K562 (cell line): ENCODE data around the gene XAB2. TPM values are rescaled to one million over a fixed set of nuclear protein-coding genes. Genes with fewer than 3 reads are reported as not detected.

Source experiments
- ARID1B ChIP-seq: fragments of 450-650 bp; IDR thresholded peaks from 2 replicates; pipeline ENCODE4 v1.6.1; 2016; ENCODE audit warnings: antibody characterized with exemption, mild to moderate bottlenecking, inconsistent platforms
- CAMTA2 ChIP-seq: fragments of 250-450 bp; sonication (Bioruptor Pico); conservative IDR thresholded peaks from 2 replicates; pipeline ENCODE4 v1.5.1; 2022
- CTBP1 ChIP-seq: fragments of 450-650 bp; IDR thresholded peaks from 2 replicates; pipeline ENCODE4 v1.6.1; 2016; ENCODE audit warnings: borderline replicate concordance
- FOXP4 ChIP-seq: sonication (generic); formaldehyde crosslinking; IDR thresholded peaks from 2 replicates; pipeline ENCODE4 v1.8.0; 2022; ENCODE audit warnings: mild to moderate bottlenecking, missing genetic modification reagents, borderline replicate concordance
- ILF3 ChIP-seq: fragments of 450-650 bp; IDR thresholded peaks from 2 replicates; pipeline ENCODE4 v1.6.1; 2018; ENCODE audit warnings: antibody characterized with exemption, mild to moderate bottlenecking, moderate library complexity, borderline replicate concordance
- MXD1 ChIP-seq: fragments of 250-450 bp; sonication (Bioruptor Pico); IDR thresholded peaks from 2 replicates; pipeline ENCODE4 v1.8.0; 2021; ENCODE audit warnings: borderline replicate concordance, mild to moderate bottlenecking, moderate library complexity; ENCODE audit not compliant: poor library complexity, severe bottlenecking
- MYC ChIP-seq, 2 experiments: fragments of 250-450 bp in 1 of 2; sonication (Bioruptor Pico) in 1 of 2; IDR thresholded peaks; 2 replicates each; pipeline versions ENCODE4 v1.5.1 to v1.6.1; 2012 to 2021; ENCODE audit warnings: low read depth in 2 of 2, borderline replicate concordance in 1 of 2, improper control_type of control experiment in 1 of 2, low read length in 1 of 2, mild to moderate bottlenecking in 1 of 2, moderate library complexity in 1 of 2
- RBM14 ChIP-seq: fragments of 200-400 bp; formaldehyde crosslinking; IDR thresholded peaks from 2 replicates; pipeline ENCODE4 v1.6.1; 2018; ENCODE audit warnings: low read depth, mild to moderate bottlenecking, low read length, moderate library complexity, borderline replicate concordance; ENCODE audit not compliant: insufficient read depth
- RBM25 ChIP-seq: fragments of 200-400 bp; formaldehyde crosslinking; IDR thresholded peaks from 2 replicates; pipeline ENCODE4 v1.6.1; 2018; ENCODE audit warnings: low read length, low read depth, moderate library complexity; ENCODE audit not compliant: severe bottlenecking
- RCOR1 ChIP-seq, 2 experiments: IDR thresholded peaks; 2 replicates each; pipeline ENCODE4 v1.6.1; 2012; ENCODE audit warnings: low read depth in 2 of 2, low read length in 2 of 2, borderline replicate concordance in 1 of 2, improper control_type of control experiment in 1 of 2
- TCF3 ChIP-seq: sonication (generic); formaldehyde crosslinking; IDR thresholded peaks from 2 replicates; pipeline ENCODE4 v1.4.0; 2020; ENCODE audit warnings: mild to moderate bottlenecking, missing genetic modification reagents
- ZBED1 ChIP-seq: IDR thresholded peaks from 2 replicates; pipeline ENCODE4 v1.6.1; 2014
- ZNF263 ChIP-seq: sonication (generic); formaldehyde crosslinking; IDR thresholded peaks from 2 replicates; pipeline ENCODE4 v1.8.0; 2022; ENCODE audit warnings: mild to moderate bottlenecking, missing genetic modification reagents, borderline replicate concordance
- polyA plus RNA-seq, 8 experiments: library from polyadenylated mRNA; depleted of rRNA in 4 of 8; stranded (reverse) in 5 of 8; unstranded in 3 of 8; fragments of >200 nt; fragmentation: Nextera tagmentation in 2 of 8; fragmentation: Illumina TruSeq in 1 of 8; extraction: Ambion mirVana in 2 of 8; extraction: Trizol in 1 of 8; gene quantifications; 2 replicates each; pipeline versions ENCODE4 v1.2.1 to v1.2.3, GENCODE V29; 2011 to 2014; ENCODE audit warnings: inconsistent platforms in 1 of 8, missing spikeins in 1 of 8
- total RNA-seq, 7 experiments: library from RNA; depleted of rRNA in 6 of 7; stranded (reverse); fragments of >200 nt in 6 of 7; fragmentation: Illumina TruSeq in 2 of 7; extraction: Trizol in 2 of 7; gene quantifications; 2 replicates each; pipeline versions ENCODE4 v1.2.1 to v1.2.3, GENCODE V29; 2011 to 2021; ENCODE audit warnings: low replicate concordance in 1 of 7

XAB2 gene
- total and polyA plus RNA-seq, 9 of the 15 experiments (the other 6 are each of a cell fraction or from before 2014, with no cell fraction given): 0.21 to 58.3 (median 20.0) TPM

- no peak for TF ChIP-seq CAMTA2
- peak; percentile 38; the same call in 1 of the 2 replicates for TF ChIP-seq MYC (IDR thresholded peaks at IDR 0.05; ENCODE audit: low read depth, low read length)
- no peak for TF ChIP-seq MYC (CRISPR knock-in tag; IDR thresholded peaks at IDR 0.05; ENCODE audit: borderline replicate concordance, low read depth)
- peak; percentile 24; the same call in 1 of the 2 replicates for TF ChIP-seq TCF3
- no peak for TF ChIP-seq ARID1B
- TF ChIP-seq MXD1 (CRISPR knock-in tag): no peak
- no peak for TF ChIP-seq RBM14
- TF ChIP-seq CTBP1: peak; percentile 32; the same call in 1 of the 2 replicates
- TF ChIP-seq ILF3: peak; percentile 36; the same call in 1 of the 2 replicates
- TF ChIP-seq ZNF263 (CRISPR knock-in tag): peak; percentile 65; the same call in 1 of the 2 replicates
- TF ChIP-seq RCOR1 (IDR thresholded peaks at IDR 0.05; ENCODE audit: borderline replicate concordance in 1 of 2, low read depth in 2 of 2, low read length in 2 of 2): no peak
- no peak for TF ChIP-seq RBM25
- TF ChIP-seq ZBED1: 0 out of 2 replicates have a peak, but pooled peaks have one; percentile 70
- 0 out of 2 replicates have a peak, but pooled peaks have one; percentile 31 for TF ChIP-seq FOXP4 (CRISPR knock-in tag)
Measured at GRCh38 chr19:7636691-7637373, 7.5 kb upstream of the XAB2 start, which contains the start of gene STXBP2 (continued).
